Inflammatory macrophage treated with lipopolysaccharide for 1 hour (primary cell): ENCODE data around the gene COX7A1.
"Not testable (repeated sequence)": the region's sequence is repeated elsewhere in the genome, so short reads cannot be mapped to it uniquely, and the experiment has no call there.

ENCODE experiments used
- DNase-seq, 2 donors: peaks; one replicate each; pipeline ENCODE4 v3.0.0-alpha.2; 2020 to 2022

Gene COX7A1

DNA sequence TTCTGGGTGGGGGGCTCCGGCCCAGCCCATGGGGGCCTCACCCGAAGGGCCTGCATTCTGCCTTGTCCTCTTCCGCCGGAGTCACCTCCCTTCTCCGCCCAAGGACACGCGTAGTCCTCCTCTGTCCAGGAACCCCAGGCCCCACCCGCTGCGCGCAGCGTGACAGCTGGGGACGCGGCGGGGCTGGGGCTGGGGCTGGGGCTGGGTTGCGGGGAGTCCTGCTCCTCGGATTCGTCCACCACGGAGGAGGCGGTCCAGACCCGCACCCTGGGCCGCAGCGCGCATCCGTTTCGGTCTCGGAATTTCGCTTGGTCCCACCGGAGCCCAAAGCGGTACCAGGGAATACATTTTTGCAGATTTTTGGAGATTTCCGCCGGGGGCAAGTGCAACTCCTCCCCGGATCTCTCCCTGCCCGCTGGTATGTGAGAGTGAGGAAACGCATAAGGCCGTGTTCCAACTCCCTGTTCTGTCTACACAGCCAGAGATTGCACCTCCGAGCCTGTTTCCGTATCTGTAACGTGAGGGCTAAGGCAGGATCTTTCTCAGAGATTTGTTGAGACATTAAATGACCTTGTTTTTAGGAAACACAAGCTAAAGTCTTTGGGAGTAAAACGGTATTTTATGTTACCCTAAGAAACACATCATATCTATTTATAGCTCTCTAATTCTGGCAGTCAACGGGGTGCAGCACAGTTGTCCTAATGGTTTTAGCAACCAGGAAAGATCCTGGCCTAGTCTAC, at the start of gene COX7A1:
Gene COX7A1, minus strand, starts transcription at position 96 of the 740 bp plus-strand sequence. Its CDS starts 40 bp downstream, at position 56.
- DNase-seq, result no peak

DNA sequence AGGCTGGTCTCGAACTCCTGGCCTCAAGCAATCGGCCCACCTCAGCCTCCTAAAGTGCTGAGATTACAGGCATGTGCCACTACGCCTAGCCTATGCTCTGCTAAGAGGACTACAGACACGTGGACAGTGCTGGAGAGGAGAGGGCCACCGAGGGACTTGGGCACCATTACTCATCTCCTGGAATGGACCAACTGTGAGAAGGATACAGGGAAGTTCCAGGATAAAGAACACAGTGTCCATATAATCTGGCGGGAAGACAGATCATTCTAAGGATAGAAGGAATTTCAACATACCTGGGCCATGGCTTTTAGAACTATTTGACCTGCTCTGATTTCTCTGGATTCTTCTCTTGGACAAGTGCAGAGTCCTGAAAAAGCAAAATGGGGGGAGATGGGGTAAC, 49.4 kb upstream of the COX7A1 start:
- no peak for DNase-seq

DNA sequence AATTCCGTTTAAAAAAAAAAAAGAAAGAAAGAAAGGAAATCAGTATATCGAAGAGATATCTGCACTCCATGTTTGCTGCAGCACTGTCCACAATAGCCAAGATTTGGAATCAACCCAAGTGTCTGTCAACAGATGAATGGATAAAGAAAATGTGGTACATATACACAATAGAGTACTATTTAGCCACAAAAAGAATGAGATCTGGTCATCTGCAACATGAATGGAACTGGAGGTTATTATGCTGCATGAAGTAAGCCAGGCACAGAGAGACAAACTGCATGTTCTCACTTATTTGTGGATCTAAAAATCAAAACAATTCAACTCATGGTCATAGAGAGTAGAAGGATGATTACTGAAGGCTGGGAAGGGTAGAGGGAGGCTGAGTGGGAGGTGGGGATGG, 45.9 kb upstream of the COX7A1 start:
- no peak for DNase-seq

DNA sequence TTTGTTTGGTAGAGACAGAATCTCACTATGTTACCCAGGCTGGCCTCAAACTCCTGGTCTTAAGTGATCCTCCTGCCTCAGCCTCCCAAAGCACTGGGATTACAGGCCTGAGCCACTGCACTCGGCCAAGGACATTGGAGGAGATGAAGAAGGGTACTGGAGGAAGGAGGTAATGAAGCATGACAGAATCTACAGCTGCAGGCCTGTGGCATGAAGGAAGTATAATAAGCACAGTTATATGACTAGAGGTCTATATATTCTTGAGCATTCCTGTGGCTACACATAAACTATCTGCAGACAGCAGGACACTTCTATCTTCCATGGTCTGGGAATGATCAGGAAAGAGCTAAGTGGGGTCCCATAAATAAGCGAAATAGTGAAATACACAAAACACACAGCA, 44.0 kb upstream of the COX7A1 start:
- DNase-seq, result no peak

DNA sequence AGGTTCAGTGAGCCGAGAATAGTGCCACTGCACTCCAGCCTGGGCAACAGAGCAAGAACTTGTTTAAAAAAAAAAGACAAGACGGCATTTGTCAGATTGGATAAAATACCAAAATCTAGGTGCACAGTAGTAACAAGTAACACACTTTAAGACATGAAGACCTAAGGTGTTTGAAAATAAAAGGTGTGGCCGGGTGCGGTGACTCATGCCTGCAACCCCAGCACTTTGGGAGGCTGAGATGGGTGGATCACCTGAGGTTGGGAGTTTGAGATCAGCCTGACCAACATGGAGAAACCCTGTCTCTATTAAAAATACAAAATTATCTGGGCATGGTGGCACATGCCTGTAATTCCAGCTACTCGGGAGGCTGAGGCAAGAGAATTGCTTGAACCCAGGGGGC, 34.5 kb upstream of the COX7A1 start:
- not testable (repeated sequence) for DNase-seq

DNA sequence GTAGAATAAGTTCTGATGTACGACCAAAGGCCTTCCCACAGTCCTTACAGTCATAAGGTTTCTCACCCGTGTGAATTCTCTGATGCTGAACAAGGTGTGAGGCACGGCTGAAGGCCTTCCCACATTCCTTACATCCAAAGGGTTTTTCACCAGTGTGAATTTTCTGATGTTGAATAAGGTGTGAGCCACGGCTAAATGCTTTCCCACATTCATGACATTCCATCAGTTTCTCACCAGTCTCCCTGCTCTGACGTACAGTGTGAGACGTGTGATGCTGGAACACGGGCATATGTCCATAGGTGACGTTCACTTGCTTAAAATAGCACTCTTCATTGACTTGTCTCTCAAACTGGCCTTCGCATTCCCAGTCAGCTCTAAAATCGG, 31.0 kb upstream of the COX7A1 start:
- DNase-seq, result no peak

DNA sequence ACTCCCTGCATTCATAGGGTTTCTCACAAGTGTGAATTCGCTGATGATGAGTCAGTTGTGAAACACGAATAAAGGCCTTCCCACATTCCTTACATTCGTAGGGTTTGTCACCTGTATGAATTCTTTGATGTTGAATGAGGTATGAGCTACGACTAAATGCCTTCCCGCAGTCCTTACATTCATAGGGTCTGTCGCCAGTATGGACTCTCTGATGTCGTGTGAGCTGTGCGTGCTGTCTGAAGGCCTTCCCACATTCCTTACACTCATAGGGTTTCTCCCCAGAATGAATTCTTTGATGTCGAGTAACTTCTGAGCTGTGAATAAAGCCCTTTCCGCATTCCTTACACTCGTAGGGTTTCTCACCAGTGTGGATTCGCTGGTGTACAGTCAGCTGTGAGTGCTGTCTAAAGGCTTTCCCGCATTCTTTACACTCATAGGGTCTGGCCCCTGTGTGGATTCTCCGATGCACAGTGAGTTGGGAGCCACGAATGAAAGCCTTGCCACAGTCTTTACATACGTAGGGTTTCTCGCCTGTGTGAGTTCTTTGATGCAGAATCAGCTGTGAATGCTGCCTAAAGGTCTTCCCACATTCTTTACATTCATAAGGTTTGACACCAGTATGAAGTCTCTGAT, 30.5 kb upstream of the COX7A1 start:
- DNase-seq, result no peak

DNA sequence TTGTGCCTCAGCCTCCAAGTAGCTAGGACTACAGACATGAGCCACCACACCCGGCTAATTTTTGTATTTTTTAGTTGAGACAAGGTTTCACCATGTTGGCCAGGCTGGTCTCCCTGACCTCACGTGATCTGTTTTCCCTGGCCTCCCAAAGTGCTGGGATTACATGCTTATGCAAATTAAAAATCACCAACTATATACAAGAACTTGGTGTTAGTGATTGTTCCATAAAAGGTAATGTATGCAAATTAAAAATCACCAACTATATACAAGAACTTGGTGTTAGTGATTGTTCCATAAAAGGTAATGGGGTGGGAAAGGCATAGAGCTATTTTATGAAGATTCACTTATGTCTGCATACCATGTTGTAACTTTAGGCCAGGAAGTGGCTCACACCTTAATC, 26.8 kb upstream of the COX7A1 start:
- DNase-seq, result not testable (repeated sequence)

DNA sequence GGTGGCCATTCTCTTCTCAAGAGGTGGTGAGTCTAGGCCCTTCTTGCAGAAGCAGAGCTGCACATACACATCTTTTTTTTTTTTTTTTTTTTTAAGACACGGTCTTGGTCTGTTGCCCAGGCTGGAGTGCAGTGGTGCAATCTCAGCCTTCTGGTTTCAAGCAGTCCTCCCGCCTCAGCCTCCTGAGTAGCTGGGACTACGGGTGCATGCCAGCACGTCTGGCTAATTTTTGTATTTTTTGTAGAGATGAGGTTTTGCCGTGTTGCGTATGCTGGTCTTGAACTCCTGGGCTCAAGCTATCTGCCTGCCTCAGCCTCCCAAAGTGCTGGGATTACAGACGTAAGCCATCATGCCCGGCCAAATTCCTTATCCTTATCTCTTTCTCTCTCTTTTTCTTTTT, 21.6 kb upstream of the COX7A1 start:
- DNase-seq, result not testable (repeated sequence)

DNA sequence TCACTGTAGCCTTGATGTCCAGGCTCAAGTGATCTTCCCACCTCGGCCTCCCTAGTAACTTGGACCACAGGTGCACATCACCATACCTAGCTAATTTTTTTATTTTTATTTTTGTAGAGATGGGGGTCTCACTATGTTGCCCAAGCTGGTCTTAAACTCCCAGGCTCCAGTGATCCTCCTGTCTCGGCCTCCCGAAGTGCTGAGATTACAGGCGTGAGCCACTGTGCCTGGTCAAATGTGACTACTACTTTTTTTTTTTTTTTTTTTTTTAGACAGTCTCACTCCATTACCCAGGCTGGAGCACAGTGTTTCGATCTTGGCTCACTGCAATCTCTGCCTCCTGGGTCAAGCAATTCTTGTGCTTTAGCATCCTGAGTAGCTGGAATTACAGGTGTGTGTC, 20.6 kb upstream of the COX7A1 start:
- DNase-seq, result no peak

DNA sequence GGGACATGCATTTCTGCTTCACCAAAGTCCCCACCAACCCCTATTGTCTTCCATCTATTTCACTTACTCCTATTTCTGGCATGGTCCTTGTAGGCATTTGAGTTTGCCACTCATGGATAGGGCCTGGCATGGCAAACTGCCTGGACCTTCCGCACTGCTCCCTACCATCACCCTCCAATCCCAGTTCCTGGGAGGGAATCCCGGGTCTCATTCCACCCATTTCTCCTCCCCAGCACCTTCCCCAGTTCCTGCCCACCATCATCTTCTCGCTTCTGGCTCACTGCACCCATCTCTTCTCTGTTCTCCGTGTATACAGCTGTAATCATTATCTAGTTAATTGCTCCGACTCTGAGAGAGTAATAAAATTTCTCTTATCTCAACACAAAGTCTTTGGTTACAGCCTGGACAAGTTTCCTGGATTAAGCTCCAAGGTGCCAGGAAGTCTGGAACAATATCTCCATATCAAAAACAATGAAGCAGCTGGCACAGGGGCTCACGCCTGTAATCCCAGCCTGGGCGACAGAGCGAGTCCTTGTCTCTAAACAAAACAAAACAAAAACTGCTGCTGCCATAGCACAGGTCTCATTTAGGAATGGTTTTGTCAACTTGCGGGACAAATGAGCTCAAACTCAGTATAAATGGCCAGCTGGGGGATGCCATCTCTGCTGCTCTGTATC, 17.0 kb upstream of the COX7A1 start:
- DNase-seq, result no peak

DNA sequence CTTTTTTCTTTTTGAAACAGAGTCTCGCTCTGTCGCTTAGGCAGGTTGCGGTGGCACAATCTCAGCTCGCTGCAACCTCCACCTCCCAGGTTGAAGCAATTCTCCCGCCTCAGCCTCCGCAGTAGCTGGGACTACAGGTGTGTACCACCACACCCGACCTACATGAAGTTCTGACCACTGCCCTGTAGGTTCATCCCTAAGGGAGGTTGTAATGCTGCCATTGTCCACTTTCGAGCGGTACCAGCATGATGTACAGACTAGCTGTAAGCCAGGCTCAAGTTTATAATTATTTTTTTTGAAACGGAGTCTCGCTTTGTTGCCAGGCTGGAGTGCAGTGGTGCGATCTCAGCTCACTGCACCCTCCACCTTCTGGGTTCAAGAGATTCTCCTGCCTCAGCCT, 11.6 kb upstream of the COX7A1 start:
- no peak for DNase-seq

DNA sequence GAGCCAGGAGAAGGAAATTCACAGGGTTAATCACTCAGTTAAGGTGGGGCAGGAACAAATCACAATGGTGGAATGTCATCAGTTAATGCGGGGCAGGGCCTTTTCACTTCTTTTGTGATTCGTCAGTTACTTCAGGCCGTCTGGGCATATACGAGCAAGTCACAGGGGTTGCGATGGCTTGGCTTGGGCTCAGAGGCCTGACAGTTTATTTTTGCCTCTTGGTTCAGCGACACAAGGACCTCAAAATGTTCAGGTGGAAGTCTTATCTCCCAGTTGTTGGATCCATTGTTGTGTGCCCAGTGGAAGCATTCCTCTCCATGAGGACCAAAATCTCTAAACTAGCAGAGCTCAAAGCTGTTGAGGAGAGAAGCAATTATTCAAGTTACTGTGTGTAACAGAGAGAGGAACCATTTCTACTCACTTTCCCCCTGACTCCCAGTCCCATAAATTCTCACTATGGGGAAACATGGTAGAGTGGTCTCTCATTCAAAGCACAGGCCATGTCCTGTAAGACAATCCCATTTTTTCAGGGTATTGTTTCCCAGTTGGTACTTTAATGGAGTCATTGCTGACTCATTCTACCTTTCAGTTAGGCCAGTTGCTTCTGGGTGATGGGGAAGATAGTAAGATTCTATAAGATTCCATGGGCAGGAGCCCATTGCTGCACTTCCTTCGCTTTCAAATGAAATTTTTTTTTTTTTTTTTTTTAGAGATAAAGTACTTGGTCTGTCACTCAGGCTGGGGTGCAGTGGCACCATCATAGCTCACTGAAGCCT, 8.8 kb upstream of the COX7A1 start:
- no peak for DNase-seq

DNA sequence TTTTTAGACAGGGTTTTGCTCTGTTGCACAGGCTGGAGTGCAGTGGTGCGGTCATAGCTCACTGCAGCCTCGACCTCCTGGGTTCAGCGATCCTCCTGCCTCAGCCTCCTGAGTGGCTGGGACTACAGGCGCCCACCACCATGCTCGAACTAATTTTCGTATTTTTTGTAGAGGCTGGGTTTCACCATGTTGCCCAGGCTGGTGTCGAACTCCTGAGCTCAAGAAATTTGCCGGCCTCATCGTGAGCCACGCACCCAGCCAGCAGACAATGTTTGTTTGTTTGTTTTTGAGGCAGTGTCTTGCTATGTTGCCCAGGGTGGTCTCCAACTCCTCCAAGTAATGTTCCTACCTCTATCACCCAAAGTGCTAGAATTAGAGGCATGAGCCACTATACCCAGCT, 879 bp upstream of the COX7A1 start:
- no peak for DNase-seq

DNA sequence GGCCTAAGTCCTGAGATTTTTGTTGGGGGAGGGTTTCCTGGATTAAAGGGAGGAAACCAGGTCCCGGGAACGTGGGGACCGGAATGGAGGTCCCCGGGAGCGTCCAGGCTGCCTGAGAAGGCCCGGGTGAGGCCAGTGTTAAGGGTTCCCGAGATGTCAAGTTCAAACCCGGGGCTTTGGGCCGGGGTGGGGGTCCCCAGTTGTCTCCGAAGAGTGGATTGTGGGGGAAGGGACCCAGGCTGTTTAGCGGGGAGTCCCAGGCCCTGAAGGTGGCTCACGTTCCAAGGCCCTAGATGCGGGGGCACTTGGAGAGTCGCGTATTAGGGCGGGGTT, 262 bp downstream of the COX7A1 start:
- no peak for DNase-seq

DNA sequence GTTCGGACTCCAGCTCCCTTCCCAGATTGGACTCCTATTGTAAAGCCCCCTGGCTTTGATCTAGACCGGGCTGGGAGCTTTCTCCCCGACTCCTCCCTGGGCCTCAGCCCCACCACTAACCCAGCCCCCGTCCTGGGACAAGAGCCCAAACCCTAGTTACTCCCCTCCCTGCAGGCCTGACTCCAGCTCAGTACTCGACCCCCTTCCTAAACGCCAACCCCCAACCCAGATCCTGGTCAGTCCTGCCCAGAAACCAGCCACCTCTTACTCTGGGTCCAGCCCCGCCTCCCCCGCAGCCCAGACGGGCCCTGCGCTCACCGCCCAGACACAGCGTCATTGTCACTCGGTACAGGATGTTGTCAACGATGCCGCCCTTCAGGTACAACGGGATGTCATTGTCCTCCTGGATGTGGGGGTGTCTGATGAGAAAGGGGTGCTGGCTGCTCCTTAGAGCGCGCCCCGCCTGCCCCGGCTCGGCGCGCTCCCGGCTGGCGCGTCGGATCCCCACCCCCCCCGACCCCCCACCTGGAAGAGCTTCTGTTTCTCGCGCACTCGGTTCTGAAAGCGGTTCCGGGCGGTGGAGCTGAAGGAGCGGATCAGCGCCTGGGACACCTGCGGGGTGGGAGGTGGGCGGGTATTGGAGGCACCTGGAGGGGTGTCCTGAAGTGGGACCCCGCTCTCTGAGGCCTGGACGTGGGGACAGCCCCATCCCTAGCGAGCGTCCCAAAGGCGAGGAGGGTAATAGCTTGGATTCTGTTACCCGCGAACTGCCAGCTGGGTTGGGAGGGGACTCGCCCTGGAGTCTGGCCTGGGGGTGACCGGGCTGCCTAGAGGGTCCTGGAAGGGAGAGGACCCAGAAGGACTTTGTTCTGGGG, 866 bp downstream of the COX7A1 start:
- DNase-seq, result no peak

DNA sequence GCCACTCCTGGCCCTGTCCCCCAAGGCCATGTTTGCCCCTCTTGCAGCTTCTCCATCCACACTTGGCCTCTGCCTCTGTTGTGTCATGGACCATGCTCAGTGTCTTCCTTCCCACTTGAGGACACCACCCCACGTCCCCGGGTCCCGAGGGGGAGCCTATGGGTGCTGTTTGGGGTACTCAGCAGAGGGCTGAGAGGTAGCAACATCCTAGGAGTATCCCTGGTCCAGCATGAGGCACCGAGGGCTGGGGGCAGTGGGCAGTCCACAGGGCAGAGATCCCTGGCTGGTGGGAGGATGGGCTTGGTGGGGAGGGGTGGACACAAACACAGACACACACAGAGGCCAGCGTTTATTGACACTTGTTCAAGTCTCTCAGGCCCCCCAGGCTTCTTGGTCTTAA, 1.7 kb downstream of the COX7A1 start:
- DNase-seq, result no peak

DNA sequence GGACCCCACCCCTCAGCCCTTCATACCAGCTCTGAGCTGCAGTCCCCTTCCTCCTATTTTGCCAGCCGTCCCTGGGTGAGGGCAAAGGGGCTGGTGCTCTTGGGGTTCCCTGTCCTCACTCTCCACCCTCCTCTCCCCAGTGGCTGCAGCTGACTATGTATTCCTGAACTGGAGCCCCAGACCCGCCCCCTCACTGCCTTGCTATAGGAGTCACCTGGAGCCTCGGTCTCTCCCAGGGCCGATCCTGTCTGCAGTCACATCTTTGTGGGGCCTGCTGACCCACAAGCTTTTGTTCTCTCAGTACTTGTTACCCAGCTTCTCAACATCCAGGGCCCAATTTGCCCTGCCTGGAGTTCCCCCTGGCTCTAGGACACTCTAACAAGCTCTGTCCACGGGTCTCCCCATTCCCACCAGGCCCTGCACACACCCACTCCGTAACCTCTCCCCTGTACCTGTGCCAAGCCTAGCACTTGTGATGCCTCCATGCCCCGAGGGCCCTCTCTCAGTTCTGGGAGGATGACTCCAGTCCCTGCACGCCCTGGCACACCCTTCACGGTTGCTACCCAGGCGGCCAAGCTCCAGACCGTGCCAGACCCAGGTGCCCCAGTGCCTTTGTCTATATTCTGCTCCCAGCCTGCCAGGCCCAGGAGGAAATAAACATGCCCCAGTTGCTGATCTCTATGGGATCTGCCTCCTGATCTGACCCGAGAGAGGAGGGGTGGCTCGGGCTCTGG, 2.4 kb downstream of the COX7A1 start:
- no peak for DNase-seq

DNA sequence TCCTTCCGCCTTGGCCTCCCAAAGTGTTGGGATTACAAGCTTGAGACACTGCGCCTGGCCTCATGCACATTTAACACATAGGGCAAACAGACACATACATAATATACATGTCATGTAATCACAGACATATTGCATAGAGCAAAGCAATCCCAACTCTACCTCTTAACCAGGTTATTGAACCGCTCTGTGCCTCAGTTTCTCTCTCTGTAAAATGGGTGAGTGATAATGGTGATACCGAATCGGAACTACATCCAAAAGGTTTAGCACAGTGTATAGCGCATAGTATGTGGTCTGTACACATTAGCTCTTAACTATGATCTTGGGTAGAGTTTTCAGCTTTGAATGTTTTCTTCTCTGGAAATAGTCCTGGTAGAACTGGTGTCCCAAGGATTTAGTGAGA, 7.6 kb downstream of the COX7A1 start:
- no peak for DNase-seq

DNA sequence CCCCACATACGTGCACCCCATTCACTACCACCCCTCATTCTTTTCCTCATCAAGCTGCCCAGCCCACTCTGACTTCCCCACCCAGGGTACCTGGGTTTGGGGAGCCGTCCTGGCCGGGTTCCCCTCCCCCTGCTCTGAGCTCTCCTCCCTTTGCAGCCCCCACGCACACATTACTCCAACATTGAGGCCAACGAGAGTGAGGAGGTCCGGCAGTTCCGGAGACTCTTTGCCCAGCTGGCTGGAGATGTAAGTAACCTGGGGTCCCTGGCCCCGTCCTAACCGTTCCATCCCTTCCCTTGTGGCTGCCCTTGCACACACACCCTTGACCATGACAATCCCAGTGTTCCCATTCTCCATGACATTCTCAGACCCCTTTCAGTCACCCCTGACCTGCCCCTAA, 9.8 kb downstream of the COX7A1 start:
- no peak for DNase-seq

DNA sequence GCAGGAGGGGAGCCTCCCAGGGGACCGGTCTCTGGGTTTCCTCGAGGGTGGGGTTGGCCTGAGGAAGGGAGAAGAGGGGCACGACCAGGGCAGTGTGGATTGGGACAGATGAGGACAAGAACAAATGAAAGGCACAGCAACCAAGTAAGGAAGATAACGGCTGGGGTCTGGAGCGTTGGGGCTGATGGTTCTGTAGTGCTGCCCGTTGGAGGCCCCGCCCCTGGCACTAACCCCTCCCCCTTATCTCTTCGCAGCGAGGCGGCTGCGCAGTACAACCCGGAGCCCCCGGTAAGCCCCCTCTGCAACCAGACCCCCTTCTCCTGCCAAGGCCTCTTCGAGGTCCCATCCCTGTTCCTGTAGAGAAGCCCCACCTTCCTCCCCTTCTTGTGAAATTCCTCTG, 10.2 kb downstream of the COX7A1 start:
- no peak for DNase-seq
